22Rv1 (cell line): ENCODE results near the gene CALHM1.
"Not testable (repeated sequence)": the region's sequence is repeated elsewhere in the genome, so short reads cannot be mapped to it uniquely, and the experiment has no call there.

Source experiments
- H3K27ac ChIP-seq: fragments of 450-650 bp; 2 replicates; pipeline ENCODE4 v1.5.1; 2017
- CTCF ChIP-seq: fragments of 450-650 bp; IDR thresholded peaks from 2 replicates; pipeline ENCODE4 v1.5.1; 2017; ENCODE audit warnings: mild to moderate bottlenecking
- ZFX ChIP-seq: fragments of 450-650 bp; IDR thresholded peaks from 2 replicates; pipeline ENCODE4 v1.6.1; 2017; ENCODE audit warnings: antibody characterized with exemption, borderline replicate concordance

The CALHM1 gene

GRCh38 chr10:103419101-103419500 lies 39.6 kb downstream of the CALHM1 start:
- no peak for TF ChIP-seq ZFX

GRCh38 chr10:103417601-103418000 lies 41.1 kb downstream of the CALHM1 start:
- TF ChIP-seq ZFX (no peak), CTCF (no peak)
- H3K27ac ChIP-seq, result no peak overlapping the region

More at GRCh38 chr10:103419101-103419500, 39.6 kb downstream of the CALHM1 start:
- no peak overlapping the region for H3K27ac ChIP-seq

GRCh38 chr10:103417148-103417469 lies 41.6 kb downstream of the CALHM1 start:
- peak; percentile 27 for TF ChIP-seq CTCF
- H3K27ac ChIP-seq, result not testable (repeated sequence)

- no peak overlapping the region; the same call in 1 of the 2 replicates for H3K27ac ChIP-seq
- TF ChIP-seq ZFX (no peak), CTCF (peak; percentile 75)
These were observed 42.1 kb downstream of the CALHM1 start for GRCh38 chr10:103416436-103417147.

GRCh38 chr10:103415581-103415980 lies 43.1 kb downstream of the CALHM1 start:
- TF ChIP-seq CTCF (no peak), ZFX (no peak)
- no peak overlapping the region for H3K27ac ChIP-seq

GRCh38 chr10:103413564-103413963 lies 45.1 kb downstream of the CALHM1 start:
- TF ChIP-seq CTCF (no peak), ZFX (no peak)
- no peak overlapping the region for H3K27ac ChIP-seq
